Stimulated activated CD8-positive, alpha-beta memory T cell treated with anti-CD3 and anti-CD28 coated beads, Interleukin-15, amount 100 ng/mL, for 48 hours (primary cell): ENCODE measurements around the gene ASB4.

Source experiments
- DNase-seq, 2 donors: peaks; one replicate each; pipeline ENCODE4 v3.0.0-alpha.2; 2020; ENCODE audit warnings: low read depth in 2 of 2

Gene ASB4

DNA sequence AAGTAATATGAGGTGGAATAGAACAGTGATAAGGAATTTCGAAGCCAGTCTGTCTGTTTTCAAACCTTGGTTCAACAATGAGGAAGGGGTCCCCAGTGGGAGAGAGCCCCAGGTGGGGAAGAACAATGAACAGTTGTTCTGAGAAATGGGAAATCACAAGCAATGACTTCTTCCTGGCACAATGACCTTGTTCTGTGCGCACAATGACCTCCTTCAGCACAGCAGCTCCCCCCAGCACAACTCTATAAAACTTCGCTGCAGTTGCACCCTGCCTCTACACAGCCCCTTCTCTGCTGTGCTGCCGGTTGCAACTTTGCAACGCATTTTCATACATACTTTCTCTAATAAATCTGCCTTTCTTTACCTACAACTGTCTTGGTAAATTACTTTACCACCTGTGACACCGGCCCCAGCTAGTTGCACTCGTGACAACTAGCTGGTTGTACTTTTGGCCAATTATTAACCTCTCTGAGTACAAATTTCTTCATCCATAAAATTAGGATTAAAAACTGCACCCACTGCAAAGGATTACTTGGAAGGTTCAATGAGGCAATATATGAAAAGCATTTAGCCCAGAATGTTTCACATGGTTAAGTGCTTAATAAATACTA lies 40.5 kb downstream of the ASB4 start:
- no peak for DNase-seq

- DNase-seq, result no peak
These were observed 41.5 kb downstream of the ASB4 start for GRCh38 chr7:95527033-95527775.

DNA sequence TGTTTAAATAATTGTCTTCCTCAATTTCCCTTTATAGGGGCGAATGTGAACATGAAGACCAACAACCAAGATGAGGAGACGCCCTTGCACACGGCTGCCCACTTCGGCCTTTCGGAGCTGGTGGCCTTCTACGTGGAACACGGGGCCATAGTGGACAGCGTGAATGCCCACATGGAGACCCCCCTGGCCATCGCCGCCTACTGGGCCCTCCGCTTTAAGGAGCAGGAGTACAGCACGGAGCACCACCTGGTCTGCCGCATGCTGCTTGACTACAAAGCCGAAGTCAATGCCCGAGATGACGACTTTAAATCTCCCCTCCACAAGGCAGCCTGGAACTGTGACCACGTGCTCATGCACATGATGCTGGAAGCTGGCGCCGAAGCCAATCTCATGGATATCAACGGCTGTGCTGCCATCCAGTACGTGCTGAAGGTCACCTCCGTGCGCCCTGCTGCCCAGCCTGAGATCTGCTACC lies 42.1 kb downstream of the ASB4 start:
- DNase-seq, result no peak

DNA sequence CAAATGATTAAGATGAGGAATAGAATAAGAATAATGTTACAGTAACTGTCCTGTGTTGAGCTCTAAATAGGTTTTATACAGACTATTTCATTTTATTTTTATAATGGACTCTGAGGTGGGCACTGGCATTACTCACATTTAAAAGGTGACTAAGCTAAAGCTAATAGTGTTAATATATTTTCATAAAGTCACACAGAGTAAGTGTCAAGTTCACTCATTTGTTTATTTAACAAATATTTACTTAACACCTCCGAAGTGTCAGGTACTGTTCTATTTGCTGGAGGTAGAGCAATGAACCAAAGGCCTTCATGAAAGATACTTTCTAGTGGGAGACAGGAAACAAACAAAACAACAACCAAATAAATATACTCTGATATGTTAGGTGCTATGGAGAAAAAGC lies 44.0 kb downstream of the ASB4 start:
- DNase-seq, result no peak

GRCh38 chr7:95530881-95531280 lies 45.1 kb downstream of the ASB4 start:
- no peak for DNase-seq

GRCh38 chr7:95531605-95532219 lies 46.0 kb downstream of the ASB4 start:
- DNase-seq, result no peak

DNA sequence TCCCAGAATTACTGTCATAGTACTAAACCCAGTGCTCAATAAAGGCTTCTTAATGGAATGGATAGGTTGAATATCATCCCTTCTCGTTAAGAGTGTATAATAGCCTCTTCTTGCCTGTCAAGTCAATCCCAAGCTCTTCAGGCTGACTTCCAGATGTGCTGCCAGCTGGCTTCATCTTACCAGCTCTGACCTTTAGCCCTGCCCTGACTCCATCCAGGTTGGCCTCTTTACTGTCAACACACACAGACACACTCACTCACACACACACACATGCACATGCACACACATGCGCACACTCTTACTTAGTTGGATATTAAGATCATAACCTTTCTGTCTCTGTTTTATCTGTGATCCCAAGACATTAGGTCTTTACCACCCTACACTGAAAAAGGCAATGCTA lies 49.1 kb downstream of the ASB4 start:
- no peak for DNase-seq

GRCh38 chr7:95535662-95536061 lies 49.9 kb downstream of the ASB4 start:
- DNase-seq, result no peak

GRCh38 chr7:95536656-95537311 lies 51.0 kb downstream of the ASB4 start:
- DNase-seq, result no peak

- DNase-seq, result no peak
These were observed 51.7 kb downstream of the ASB4 start for GRCh38 chr7:95537468-95537867.

GRCh38 chr7:95539426-95539825 lies 53.7 kb downstream of the ASB4 start:
- DNase-seq, result no peak

- no peak for DNase-seq
These were observed 54.6 kb downstream of the ASB4 start for GRCh38 chr7:95540366-95540765.

GRCh38 chr7:95543312-95543711 lies 57.6 kb downstream of the ASB4 start:
- DNase-seq, result no peak

DNA sequence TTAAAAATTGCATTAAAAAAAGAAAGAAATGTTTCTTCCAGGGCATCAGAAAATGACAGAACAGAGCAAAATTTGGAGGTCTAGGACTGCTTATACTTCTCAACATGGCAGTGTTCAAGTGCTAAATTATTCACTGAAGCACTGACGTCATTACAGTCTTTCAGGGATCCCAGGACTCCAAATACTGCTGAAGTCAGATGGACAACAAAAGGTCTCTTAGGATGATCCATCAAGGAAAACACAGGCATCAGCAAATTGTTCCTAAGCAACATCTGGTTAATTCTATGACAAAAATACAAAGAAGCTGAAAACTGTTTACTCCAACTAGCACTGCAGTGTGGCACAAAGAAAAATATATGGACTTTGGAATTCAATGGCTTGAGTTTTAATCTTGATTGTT lies 58.4 kb downstream of the ASB4 start:
- no peak for DNase-seq

DNA sequence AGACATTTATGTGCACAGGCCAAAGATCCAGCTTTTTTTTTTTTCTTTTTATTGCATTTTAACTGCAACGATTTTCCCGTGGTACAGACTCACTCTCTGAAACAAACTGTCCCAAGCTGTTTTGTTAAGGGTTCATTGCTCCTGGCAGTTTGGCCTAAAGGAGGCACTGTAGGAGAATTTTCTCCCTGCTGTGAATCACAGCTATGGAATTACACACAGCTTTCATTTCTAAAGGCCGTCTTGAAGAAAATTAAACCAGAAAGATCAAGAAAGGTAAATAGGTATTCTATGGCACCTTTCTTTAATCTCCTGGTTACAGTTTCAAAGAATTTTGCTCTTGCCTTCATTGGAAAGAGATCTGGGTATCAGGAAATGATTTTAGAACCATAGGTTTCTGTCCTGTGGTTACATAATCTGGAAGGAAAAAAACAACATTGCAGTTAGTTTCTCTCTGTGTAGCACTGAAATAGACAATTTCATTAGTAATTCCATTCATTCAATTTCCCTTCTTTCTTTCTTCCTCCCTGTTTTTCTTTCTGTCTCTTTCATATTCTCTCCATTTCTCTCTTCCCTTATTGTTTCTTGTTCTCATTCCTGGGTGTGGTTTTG lies 59.4 kb downstream of the ASB4 start:
- DNase-seq, result no peak

- DNase-seq, result no peak
These were observed 59.9 kb downstream of the ASB4 start for GRCh38 chr7:95545673-95546072.

DNA sequence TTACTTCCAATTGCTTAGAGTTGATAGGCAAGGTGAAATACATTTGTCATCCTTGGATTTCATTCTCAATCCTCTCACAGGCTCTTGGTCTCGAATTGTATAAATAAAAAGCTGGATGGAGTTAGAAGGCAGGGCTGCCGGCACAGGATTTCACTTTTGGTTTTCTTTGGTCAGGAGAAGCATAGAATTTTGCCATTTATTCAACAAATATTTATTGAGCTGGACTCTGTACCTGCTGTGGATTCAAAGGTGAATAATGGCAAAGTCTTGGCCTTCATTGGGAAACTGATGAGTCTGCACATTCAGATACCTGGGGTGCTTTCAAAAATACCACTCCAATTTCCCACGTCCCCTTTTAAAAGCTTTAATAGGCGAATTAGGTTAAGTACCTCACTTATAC lies 60.9 kb downstream of the ASB4 start:
- no peak for DNase-seq

GRCh38 chr7:95547361-95548348 lies 61.9 kb downstream of the ASB4 start:
- no peak for DNase-seq

GRCh38 chr7:95549818-95550529 lies 64.2 kb downstream of the ASB4 start:
- no peak for DNase-seq

GRCh38 chr7:95550546-95550945 lies 64.8 kb downstream of the ASB4 start:
- DNase-seq, result no peak
